ENCODE results near the gene TLE5.

TLE5 gene

GRCh38 chr19:3005345-3005744 lies 57.0 kb downstream of the TLE5 start:
- no peak overlapping the region for H3K4me3 ChIP-seq (ENCODE audit: low read depth, low read length)
- no peaks in the 10 kb centered on the region for H3K4me1 ChIP-seq
- H3K27ac ChIP-seq = no peak overlapping the region
- H3K9me3 ChIP-seq (ENCODE audit: control insufficient read depth, low read length) = no peaks in the 10 kb centered on the region
- H3K36me3 ChIP-seq (ENCODE audit: control insufficient read depth, insufficient read depth, low read length) = no peaks in the 10 kb centered on the region
- H2AFZ ChIP-seq = no peak overlapping the region
- no peak for TF ChIP-seq CTCF (IDR thresholded peaks at IDR 0.05)
- H3K27me3 ChIP-seq (ENCODE audit: control insufficient read depth, insufficient read depth, low read length) = no peaks in the 10 kb centered on the region
- no peak overlapping the region for H3K9ac ChIP-seq
- no peaks in the 10 kb centered on the region for H3K79me2 ChIP-seq
- H3K4me2 ChIP-seq (ENCODE audit: low read length) = no peak overlapping the region

GRCh38 chr19:3004522-3004921 lies 57.8 kb downstream of the TLE5 start:
- no peak overlapping the region for H3K27ac ChIP-seq
- no peak for TF ChIP-seq CTCF (IDR thresholded peaks at IDR 0.05)
- H3K79me2 ChIP-seq = no peaks in the 10 kb centered on the region
- no peaks in the 10 kb centered on the region for H3K4me1 ChIP-seq
- no peaks in the 10 kb centered on the region for H3K36me3 ChIP-seq (ENCODE audit: control insufficient read depth, insufficient read depth, low read length)
- H2AFZ ChIP-seq = no peak overlapping the region
- H3K4me2 ChIP-seq (ENCODE audit: low read length) = no peak overlapping the region
- H3K9me3 ChIP-seq (ENCODE audit: control insufficient read depth, low read length) = no peaks in the 10 kb centered on the region
- no peak overlapping the region for H3K9ac ChIP-seq
- no peaks in the 10 kb centered on the region for H3K27me3 ChIP-seq (ENCODE audit: control insufficient read depth, insufficient read depth, low read length)
- H3K4me3 ChIP-seq (ENCODE audit: low read depth, low read length) = no peak overlapping the region

GRCh38 chr19:3003046-3003445 lies 59.2 kb downstream of the TLE5 start:
- Histone ChIP-seq H3K27ac (no peak overlapping the region), H3K79me2 (no peaks in the 10 kb centered on the region), H3K9ac (no peak overlapping the region), H3K36me3 (ENCODE audit: control insufficient read depth, insufficient read depth, low read length) (no peaks in the 10 kb centered on the region), H3K4me1 (no peaks in the 10 kb centered on the region), H2AFZ (no peak overlapping the region), H3K4me3 (ENCODE audit: low read depth, low read length) (no peak overlapping the region), H3K9me3 (ENCODE audit: control insufficient read depth, low read length) (no peaks in the 10 kb centered on the region), H3K27me3 (ENCODE audit: control insufficient read depth, insufficient read depth, low read length) (no peaks in the 10 kb centered on the region), H3K4me2 (ENCODE audit: low read length) (no peak overlapping the region)
- no peak for TF ChIP-seq CTCF (IDR thresholded peaks at IDR 0.05)

Data from parathyroid adenoma (tissue), 2 donors.